NCI-H510A (cell line): ENCODE results near the gene SSTR3.

ENCODE experiments used
- DNase-seq: peaks from one replicate; lab custom pipeline; 2025; lab: John Stamatoyannopoulos, UW

The SSTR3 gene

GRCh38 chr22:37229012-37229804 is 16.9 kb upstream of the SSTR3 start:
- no peak for DNase-seq

GRCh38 chr22:37228106-37229011 is 16.1 kb upstream of the SSTR3 start:
- DNase-seq: no peak

- no peak for DNase-seq
These were observed 14.2 kb upstream of the SSTR3 start for GRCh38 chr22:37226514-37226913.

- no peak for DNase-seq
These were observed 13.8 kb upstream of the SSTR3 start for GRCh38 chr22:37226087-37226486.

- no peak for DNase-seq
These were observed 13.2 kb upstream of the SSTR3 start for GRCh38 chr22:37225481-37225880.

GRCh38 chr22:37224757-37225420 is 12.6 kb upstream of the SSTR3 start:
- no peak for DNase-seq

GRCh38 chr22:37223965-37224551 is 11.8 kb upstream of the SSTR3 start:
- DNase-seq: no peak

GRCh38 chr22:37222440-37222971 is 10.2 kb upstream of the SSTR3 start:
- no peak for DNase-seq

- DNase-seq: no peak
These were observed 9.4 kb upstream of the SSTR3 start for GRCh38 chr22:37221424-37222333.

GRCh38 chr22:37220543-37220981 is 8.3 kb upstream of the SSTR3 start:
- DNase-seq: no peak

GRCh38 chr22:37219533-37219932 is 7.3 kb upstream of the SSTR3 start:
- DNase-seq: no peak

GRCh38 chr22:37218771-37219411 is 6.6 kb upstream of the SSTR3 start:
- no peak for DNase-seq

- no peak for DNase-seq
These were observed 6.1 kb upstream of the SSTR3 start for GRCh38 chr22:37218399-37218770.

- DNase-seq: no peak
These were observed 3.6 kb upstream of the SSTR3 start for GRCh38 chr22:37215890-37216289.

GRCh38 chr22:37214731-37215030 is 2.4 kb upstream of the SSTR3 start:
- no peak for DNase-seq

- no peak for DNase-seq
These were observed 1.9 kb upstream of the SSTR3 start for GRCh38 chr22:37213941-37214730.

GRCh38 chr22:37213218-37213855 is 1.1 kb upstream of the SSTR3 start:
- no peak for DNase-seq

- no peak for DNase-seq
These were observed 457 bp downstream of the SSTR3 start for GRCh38 chr22:37211866-37212173.

GRCh38 chr22:37211075-37211865 is 1.0 kb downstream of the SSTR3 start:
- no peak for DNase-seq
